Right lobe of liver (tissue), 6 donors: ENCODE measurements around the gene MTCH1. TPM values are rescaled to one million over a fixed set of nuclear protein-coding genes. Genes with fewer than 3 reads are reported as not detected.
"Not testable (repeated sequence)": the region's sequence is repeated elsewhere in the genome, so short reads cannot be mapped to it uniquely, and the experiment has no call there.

ENCODE experiments used
- ATAC-seq, 4 donors: fragments of 200-7000 bp; cut with Tn5 transposase; one replicate each; pipeline ENCODE4 v1.9.1; 2020; ENCODE audit warnings: mild to moderate bottlenecking in 4 of 4, moderate library complexity in 4 of 4
- DNase-seq, 3 donors: peaks; one replicate each; pipeline ENCODE4 v3.0.0-alpha.2; 2020
- H3K27ac ChIP-seq, 3 donors: fragments of 200-600 bp; one replicate each; pipeline ENCODE4 v1.8.0; 2022
- H3K27me3 ChIP-seq, 2 donors: fragments of 200-600 bp; one replicate each; pipeline ENCODE4 v1.8.0; 2022
- H3K36me3 ChIP-seq, 4 donors: fragments of 200-600 bp; sonication (generic) in 1 of 4; one replicate each; pipeline versions ENCODE4 v1.5.1 to v1.8.0; 2017 to 2022; ENCODE audit warnings: control low read depth in 1 of 4
- H3K4me1 ChIP-seq, 4 donors: fragments of 200-600 bp; sonication (generic) in 1 of 4; one replicate each; pipeline versions ENCODE4 v1.5.1 to v1.8.0; 2017 to 2022; ENCODE audit warnings: control low read depth in 1 of 4
- H3K4me3 ChIP-seq, 3 donors: fragments of 200-600 bp; one replicate each; pipeline ENCODE4 v1.8.0; 2022
- H3K9me3 ChIP-seq, 4 donors: fragments of 200-600 bp; sonication (generic) in 1 of 4; one replicate each; pipeline versions ENCODE4 v1.5.1 to v1.8.0; 2017 to 2022; ENCODE audit warnings: control low read depth in 1 of 4
- CTCF ChIP-seq, 4 donors: fragments of 200-600 bp in 3 of 4; fragments of 450-650 bp in 1 of 4; IDR thresholded peaks; one replicate each; pipeline versions ENCODE4 v1.5.1 to v1.8.0; 2016 to 2022; ENCODE audit warnings: antibody characterized with exemption in 4 of 4, mild to moderate bottlenecking in 2 of 4
- POLR2A ChIP-seq: fragments of 450-650 bp; IDR thresholded peaks from one replicate; pipeline ENCODE4 v1.6.1; 2017; ENCODE audit warnings: antibody characterized with exemption, mild to moderate bottlenecking
- WGBS: methylation state at CpG from one replicate; pipeline ENCODE4 v1.1.6; 2018; ENCODE audit warnings: low coverage, low lambda C conversion rate; ENCODE audit not compliant: insufficient coverage; ENCODE audit errors: missing lambda C conversion rate; 5-methylcytosine and 5-hydroxymethylcytosine counted together
- intact Hi-C, 2 donors: fragments of 100-400 bp; cut with DNase I; formaldehyde crosslinking; loops; one replicate each; pipeline versions ENCODE4 v1.11.2 to v1.14.1; 2022
- total RNA-seq, 6 experiments: library from RNA; depleted of rRNA in 2 of 6; stranded (reverse); fragments of >200 nt in 2 of 6; fragmentation: NEBNext Ultra II Directional in 3 of 6; extraction: Animal tissue kit (Norgen Biotek cat#: 25700) in 3 of 6; gene quantifications; one replicate each; pipeline versions ENCODE4 v1.1.0 to v1.2.4, GENCODE V29; 2016 to 2023
- donor health status: DM: no; HTN: yes; CAD: no.
- donor health status: DM: no; HTN: no; CAD: no.
- donor health status: DM: no; HTN: no; CAD: no.
- donor health status: DM: no; HTN: yes; CAD: no.
- donor health status: DM: no; HTN: yes; CAD: no.

Gene MTCH1
- total RNA-seq, 6 experiments from 2014 or later, result 56.3 to 73.7 (median 63.3) TPM

- no peak for TF ChIP-seq POLR2A
- TF ChIP-seq CTCF (IDR thresholded peaks at IDR 0.05), result no peak
- ATAC-seq, result no peak
- H3K36me3 ChIP-seq, result no peaks in the 10 kb centered on the region
- peaks cover 0 to 14% (median 6%) of the 10 kb centered on the region in 4 donors for H3K4me1 ChIP-seq
- no peak for DNase-seq
- H3K9me3 ChIP-seq, result no peaks in the 10 kb centered on the region
- no peak overlapping the region for H3K4me3 ChIP-seq
- WGBS, result 66% methylated on average over 4 of the region's 8 CpGs
- no peaks in the 10 kb centered on the region for H3K27me3 ChIP-seq
- peak overlapping the region in 1 of 3 donors; percentile 44 for H3K27ac ChIP-seq
- intact Hi-C loops, result no loop called here
These were observed 12.7 kb upstream of the MTCH1 start for GRCh38 chr6:36998723-36999038.

GRCh38 chr6:36997811-36998722 lies 12.1 kb upstream of the MTCH1 start:
- Histone ChIP-seq H3K9me3 (no peaks in the 10 kb centered on the region), H3K4me3 (no peak overlapping the region), H3K27me3 (no peaks in the 10 kb centered on the region), H3K36me3 (no peaks in the 10 kb centered on the region), H3K27ac (peak overlapping the region in 1 of 3 donors; percentile 44), H3K4me1 (peaks cover 0 to 14% (median 6%) of the 10 kb centered on the region in 4 donors)
- intact Hi-C loops, result no loop called here
- peak; percentile 20 to 86 (median 79) for ATAC-seq
- DNase-seq, result no peak
- TF ChIP-seq CTCF (IDR thresholded peaks at IDR 0.05) (no peak), POLR2A (no peak)
- WGBS, result 35% methylated on average over 6 of the region's 18 CpGs

GRCh38 chr6:36990401-36990800 lies 4.4 kb upstream of the MTCH1 start:
- H3K27me3 ChIP-seq, H3K36me3 ChIP-seq, intact Hi-C loops, H3K9me3 ChIP-seq, ATAC-seq, DNase-seq, H3K4me3 ChIP-seq, H3K27ac ChIP-seq, H3K4me1 ChIP-seq: not testable (repeated sequence)
- WGBS, result 86% methylated on average over 2 of the region's 2 CpGs

GRCh38 chr6:36989264-36989663 lies 3.3 kb upstream of the MTCH1 start:
- H3K4me1 ChIP-seq, result peaks cover 0 to 5% (median 4%) of the 10 kb centered on the region in 4 donors
- no peaks in the 10 kb centered on the region for H3K9me3 ChIP-seq
- no peaks in the 10 kb centered on the region for H3K27me3 ChIP-seq
- TF ChIP-seq POLR2A, result no peak
- TF ChIP-seq CTCF (IDR thresholded peaks at IDR 0.05), result no peak
- DNase-seq, result no peak
- intact Hi-C loops, result no loop called here
- H3K36me3 ChIP-seq, result no peaks in the 10 kb centered on the region
- H3K4me3 ChIP-seq, result no peak overlapping the region
- 66% methylated on average over 6 of the region's 6 CpGs for WGBS
- no peak for ATAC-seq
- no peak overlapping the region for H3K27ac ChIP-seq

- no peak for TF ChIP-seq CTCF (IDR thresholded peaks at IDR 0.05)
- TF ChIP-seq POLR2A, result no peak
- ATAC-seq, result no peak
- H3K36me3 ChIP-seq, result no peaks in the 10 kb centered on the region
- peak overlapping the region; percentile 98 to 100 (median 100) for H3K4me3 ChIP-seq
- H3K27ac ChIP-seq, result peak overlapping the region; percentile 98 to 100 (median 99)
- intact Hi-C loops, result no loop called here
- DNase-seq, result no peak
- WGBS, result 1% methylated on average over 8 of the region's 8 CpGs
- peaks cover 0 to 16% (median 5%) of the 10 kb centered on the region in 4 donors for H3K4me1 ChIP-seq
- no peaks in the 10 kb centered on the region for H3K9me3 ChIP-seq
- no peaks in the 10 kb centered on the region for H3K27me3 ChIP-seq
These were observed 680 bp upstream of the MTCH1 start for GRCh38 chr6:36986704-36987047.
